Breast epithelium (tissue), 3 donors: ENCODE results near the gene ACACB.

Experiments
- POLR2A ChIP-seq: fragments of 450-650 bp; IDR thresholded peaks from one replicate; pipeline ENCODE4 v1.6.1; 2016; ENCODE audit warnings: antibody characterized with exemption, mild to moderate bottlenecking, moderate library complexity
- POLR2AphosphoS5 ChIP-seq, 3 donors: sonication (generic); formaldehyde crosslinking; IDR thresholded peaks; one replicate each; pipeline ENCODE4 v1.6.1; 2017; ENCODE audit warnings: antibody characterized with exemption in 3 of 3
- TF ChIP-seq, protein P1 (sequence below), 3 donors: fragments of 450-650 bp; IDR thresholded peaks; one replicate each; pipeline ENCODE4 v1.5.1; 2016 to 2017; ENCODE audit warnings: antibody characterized with exemption in 3 of 3, mild to moderate bottlenecking in 3 of 3, moderate library complexity in 3 of 3

DNA sequence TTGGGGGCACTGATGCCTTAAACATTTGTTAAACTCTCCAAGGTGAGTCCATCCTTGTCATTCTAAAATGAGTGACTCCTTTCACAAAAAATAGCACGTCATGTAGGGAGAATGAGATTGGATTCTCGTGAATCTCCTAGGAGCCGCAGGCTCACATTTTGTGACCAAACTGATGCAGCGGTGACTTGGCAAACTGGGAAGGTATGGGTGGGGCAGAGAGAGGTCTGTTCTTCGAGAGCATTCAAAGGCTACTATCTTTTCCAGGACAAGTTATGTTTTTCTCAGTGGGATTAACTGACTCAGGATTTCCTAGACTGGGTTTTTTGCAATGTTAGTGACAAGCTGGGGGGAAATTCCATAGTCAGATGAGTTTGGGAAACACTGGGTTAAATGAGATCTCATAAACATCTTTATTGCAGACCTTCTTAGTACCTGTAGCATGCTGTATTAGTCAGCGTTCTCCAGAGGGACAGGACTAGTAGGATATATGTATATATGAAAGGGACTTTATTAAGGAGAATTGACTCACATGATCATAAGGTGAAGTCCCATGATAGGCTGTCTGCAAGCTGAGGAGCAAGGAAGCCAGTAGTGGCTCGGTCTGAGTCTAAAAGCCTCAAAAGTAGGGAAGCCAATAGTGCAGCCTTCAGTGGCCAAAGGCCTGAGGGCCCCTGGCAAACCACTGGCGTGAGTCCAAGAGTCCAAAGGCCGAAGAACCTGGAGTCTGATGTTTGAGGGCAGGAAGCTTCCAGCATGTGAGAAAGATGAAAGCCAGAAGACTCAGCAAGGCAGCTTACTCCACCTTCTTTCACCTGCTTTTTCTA is 131.7 kb downstream of the ACACB start:
- no peak for TF ChIP-seq POLR2A
- TF ChIP-seq, protein P1, sequence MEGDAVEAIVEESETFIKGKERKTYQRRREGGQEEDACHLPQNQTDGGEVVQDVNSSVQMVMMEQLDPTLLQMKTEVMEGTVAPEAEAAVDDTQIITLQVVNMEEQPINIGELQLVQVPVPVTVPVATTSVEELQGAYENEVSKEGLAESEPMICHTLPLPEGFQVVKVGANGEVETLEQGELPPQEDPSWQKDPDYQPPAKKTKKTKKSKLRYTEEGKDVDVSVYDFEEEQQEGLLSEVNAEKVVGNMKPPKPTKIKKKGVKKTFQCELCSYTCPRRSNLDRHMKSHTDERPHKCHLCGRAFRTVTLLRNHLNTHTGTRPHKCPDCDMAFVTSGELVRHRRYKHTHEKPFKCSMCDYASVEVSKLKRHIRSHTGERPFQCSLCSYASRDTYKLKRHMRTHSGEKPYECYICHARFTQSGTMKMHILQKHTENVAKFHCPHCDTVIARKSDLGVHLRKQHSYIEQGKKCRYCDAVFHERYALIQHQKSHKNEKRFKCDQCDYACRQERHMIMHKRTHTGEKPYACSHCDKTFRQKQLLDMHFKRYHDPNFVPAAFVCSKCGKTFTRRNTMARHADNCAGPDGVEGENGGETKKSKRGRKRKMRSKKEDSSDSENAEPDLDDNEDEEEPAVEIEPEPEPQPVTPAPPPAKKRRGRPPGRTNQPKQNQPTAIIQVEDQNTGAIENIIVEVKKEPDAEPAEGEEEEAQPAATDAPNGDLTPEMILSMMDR (IDR thresholded peaks at IDR 0.05): no peak
- TF ChIP-seq POLR2AphosphoS5 (IDR thresholded peaks at IDR 0.05): no peak
